GM18907 (cell line): ENCODE measurements around the gene CPN2.

Experiments used
- ATAC-seq: cut with Tn5 transposase; IDR thresholded peaks from one replicate; pipeline ENCODE4 v1.9.1; 2021; ENCODE audit warnings: mild to moderate bottlenecking, moderate library complexity; ENCODE audit not compliant: unreplicated experiment

CPN2 gene

DNA sequence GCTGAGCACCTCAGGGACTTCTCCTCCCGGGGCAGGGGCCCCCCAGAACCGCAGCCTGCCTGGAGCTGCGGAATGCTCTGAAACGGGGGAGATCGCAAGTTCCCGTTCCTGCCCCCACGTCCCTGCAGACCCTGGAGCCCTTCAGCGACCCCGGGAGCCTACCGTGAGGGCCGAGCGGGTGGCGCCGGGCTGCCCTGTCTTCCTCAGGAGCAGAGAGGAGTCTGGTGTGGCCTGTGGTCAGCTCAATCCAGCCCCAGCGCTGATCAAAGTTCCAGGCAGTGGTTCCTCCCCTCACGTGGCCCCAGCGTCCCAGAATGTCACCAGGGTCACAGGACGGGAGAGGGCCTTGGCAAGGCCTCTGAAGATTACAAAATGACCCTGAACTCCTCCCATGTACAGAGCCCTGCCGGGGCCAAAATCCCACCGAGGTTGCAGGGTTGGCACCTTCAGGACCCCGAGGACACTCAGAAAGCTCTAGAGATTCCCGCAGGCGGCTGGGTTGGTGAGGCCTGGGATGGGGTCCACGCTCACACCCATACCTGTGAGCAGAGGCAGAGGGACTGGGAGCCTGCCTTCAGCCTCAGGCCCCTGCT lies at the start of gene CPN2:
CPN2 (minus strand) TSS at position 249 of the 593 bp plus-strand sequence. CDS start 8,626 bp downstream, outside the sequence.
- no peak for ATAC-seq

DNA sequence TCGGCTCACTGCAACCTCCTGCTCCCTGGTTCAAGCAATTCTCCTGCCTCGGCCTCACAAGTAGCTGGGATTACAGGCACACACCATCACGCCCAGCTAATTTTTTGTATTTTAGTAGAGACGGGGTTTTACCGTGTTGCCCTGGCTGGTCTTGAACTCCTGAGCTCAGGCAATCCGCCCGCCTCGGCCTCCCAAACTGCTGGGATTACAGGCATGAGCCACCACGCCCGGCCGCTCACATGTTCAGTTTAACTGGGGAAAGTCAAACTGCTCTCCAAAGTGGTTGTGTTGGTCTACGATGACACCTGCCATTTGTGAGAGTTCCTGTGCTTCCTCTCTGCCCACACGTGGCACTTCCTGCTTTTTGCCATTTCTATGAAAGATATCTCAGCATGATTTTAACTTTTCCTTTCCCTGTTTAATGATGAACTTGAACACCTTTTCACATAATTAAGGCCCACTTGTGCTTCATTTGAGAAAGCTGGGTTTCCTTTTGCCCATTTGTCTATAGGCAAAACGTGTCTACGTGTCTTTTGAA lies 48.8 kb upstream of the CPN2 start:
- ATAC-seq, result no peak

- no peak for ATAC-seq
Observed at GRCh38 chr3:194399166-194399565, 48.0 kb upstream of the CPN2 start, which contains the start of gene GP5. TSS of gene GP5 (minus strand) at chr3:194399266. CDS start at chr3:194398282, 984 bp downstream.

DNA sequence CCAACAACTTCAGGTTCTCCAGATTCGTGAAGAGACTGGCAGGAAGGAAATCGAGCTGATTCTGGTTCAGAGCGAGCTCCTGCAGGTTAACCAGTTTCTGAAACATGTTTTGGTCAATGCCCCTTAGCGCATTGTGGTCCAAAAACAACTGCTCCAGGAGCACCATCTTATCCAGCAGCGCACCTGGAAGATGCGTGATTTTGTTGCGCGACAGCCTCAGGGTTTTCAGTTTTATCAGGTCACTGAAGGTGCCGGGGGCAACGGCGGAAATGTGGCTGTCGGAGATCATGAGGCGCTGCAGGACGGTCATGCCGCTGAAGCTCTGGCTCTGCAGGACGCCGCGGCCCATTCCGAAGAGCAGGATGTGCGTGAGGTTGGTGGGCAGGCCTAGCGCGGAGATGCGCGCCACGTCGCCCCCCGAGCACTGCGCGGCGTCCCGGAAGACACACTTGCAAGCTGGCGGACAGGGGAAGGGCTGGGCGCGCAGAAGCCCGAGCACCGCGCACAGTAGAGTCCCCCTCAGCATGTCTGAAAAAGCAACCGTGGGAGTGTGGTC lies 46.7 kb upstream of the CPN2 start:
- peak; percentile 24 for ATAC-seq

GRCh38 chr3:194396859-194397756 lies 46.0 kb upstream of the CPN2 start:
- peak; percentile 49 for ATAC-seq

DNA sequence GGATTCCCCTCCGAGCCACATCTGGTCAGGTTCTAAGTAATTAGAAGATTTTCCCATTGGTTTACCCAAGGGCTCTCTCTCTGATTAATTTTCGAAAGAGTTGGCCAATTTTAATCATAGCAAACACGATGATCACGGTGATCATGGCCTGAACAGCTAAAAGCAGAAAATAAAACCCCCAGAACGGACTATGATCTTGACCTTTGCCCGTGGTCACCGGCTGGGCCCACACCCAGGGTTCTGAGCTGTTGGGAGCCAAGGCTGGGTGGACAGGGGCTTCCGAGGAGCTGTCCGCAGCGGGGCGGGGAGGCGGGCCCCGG lies 45.4 kb upstream of the CPN2 start:
- ATAC-seq, result no peak

GRCh38 chr3:194395778-194396538 lies 44.8 kb upstream of the CPN2 start:
- ATAC-seq, result no peak

GRCh38 chr3:194395212-194395611 lies 44.1 kb upstream of the CPN2 start:
- ATAC-seq, result no peak

DNA sequence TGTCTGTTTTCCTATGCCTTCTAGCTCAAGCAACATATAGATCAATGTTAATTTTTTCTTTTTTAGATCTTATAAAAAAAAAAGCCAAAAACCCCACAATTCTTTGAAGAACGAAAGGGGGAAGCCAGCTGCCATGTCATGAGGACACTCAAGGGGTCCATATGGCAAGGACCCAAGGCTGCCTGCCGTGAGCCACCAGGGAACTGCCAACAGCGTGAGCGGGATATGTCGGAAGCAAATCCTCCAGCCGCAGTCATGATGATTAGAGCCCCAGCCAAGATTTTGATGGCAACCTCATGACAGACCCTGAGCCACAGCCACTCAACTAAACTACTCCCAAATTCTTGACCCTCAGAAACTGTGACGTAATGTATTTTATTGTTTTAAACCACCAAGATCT lies 41.4 kb upstream of the CPN2 start:
- no peak for ATAC-seq

- ATAC-seq, result no peak
Observed at GRCh38 chr3:194390835-194391234, 39.7 kb upstream of the CPN2 start.

GRCh38 chr3:194389269-194389668 lies 38.1 kb upstream of the CPN2 start:
- ATAC-seq, result no peak

- ATAC-seq, result no peak
Observed at GRCh38 chr3:194387926-194388418, 36.8 kb upstream of the CPN2 start.

GRCh38 chr3:194387276-194387675 lies 36.1 kb upstream of the CPN2 start:
- ATAC-seq, result no peak

GRCh38 chr3:194386648-194387047 lies 35.5 kb upstream of the CPN2 start:
- no peak for ATAC-seq

DNA sequence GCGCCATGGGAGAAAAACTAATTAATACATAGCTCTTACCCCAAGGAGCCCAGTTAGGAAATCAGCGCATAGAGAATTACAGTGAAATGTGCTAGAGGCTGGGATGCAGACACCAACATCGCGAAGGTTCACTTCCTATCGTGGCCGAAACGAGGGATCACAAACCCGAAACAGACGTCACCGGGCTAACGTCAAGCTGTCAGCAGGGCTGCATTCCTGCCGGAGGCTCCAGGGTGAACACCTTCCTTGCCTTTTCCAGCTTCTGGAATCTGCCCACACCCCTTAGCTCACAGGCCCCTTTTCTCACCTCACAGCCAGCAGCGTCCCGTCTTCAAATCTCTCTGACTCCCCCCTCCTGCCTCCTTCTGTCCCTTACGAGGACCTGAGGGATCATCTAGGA lies 34.9 kb upstream of the CPN2 start:
- no peak for ATAC-seq

DNA sequence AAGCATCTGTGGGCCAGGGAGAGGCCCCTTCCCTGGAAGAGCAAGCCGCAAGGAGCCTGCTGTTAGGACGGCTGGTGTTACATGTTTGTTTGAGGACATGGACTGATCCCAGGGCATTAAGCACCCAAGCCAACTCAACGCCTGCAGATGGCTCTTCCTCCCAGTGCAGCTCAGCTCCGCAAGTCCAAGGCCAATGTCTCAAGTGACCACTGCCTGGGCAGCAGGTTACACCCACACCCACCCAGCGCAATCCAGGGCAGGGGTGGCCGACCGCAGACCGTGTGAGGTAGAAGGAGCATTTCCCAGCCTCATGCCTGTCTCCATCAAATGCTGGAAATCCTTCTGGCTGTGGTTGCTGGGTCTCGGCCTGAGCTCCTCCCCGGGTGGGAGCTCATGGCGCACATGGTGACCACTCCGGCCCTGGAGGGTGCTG lies 33.5 kb upstream of the CPN2 start:
- ATAC-seq, result no peak

DNA sequence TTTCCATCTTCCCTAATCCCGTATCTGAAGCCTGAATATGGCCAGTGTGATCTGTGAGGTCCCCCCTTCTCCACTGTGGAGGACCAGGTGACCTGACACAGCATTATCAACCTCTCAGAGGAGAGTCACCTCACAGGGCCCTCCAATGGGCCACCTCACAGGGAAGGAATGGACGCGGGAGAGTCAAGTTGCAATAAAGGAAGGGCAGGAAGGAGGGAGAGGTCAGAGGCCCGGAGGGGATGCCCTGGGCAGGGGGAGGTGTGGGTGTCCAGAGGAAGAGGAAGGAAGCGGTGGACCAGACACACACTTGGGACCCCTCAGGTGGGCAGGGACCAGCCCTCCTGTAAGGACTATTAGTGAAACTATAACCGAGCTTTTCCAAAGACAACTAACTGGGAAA lies 33.0 kb upstream of the CPN2 start:
- ATAC-seq, result no peak

DNA sequence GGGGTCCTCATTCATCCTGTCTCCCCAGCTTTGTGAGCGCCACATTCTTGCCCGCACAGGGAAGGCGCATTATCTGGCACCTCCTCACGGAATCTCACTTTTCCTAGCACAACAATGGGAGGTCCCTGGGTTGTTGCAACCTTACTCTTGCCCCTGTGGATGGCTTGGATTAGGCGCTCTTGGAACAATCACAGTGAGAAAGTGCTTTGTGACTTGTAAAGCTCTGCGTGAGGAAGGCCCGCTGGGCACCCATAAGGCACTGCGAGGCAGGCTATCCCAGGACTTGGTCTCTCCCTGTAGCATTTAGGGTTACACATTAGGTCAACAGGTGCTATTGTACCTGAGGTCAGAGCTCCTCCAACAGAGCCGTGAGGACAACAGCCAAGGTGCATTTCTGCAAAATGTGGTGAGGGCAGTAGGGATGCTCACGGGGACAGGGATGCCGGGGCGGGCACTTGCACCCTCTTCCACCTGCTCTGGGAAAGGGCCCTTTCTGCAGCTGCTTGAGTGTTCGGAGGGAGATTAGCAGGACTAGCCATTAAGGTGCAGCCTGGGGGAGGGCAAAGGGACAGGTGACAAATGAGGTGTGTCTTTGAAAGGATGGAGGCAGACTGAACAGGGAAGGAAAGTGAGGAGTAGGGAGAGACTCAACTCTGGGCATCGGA lies 32.3 kb upstream of the CPN2 start:
- ATAC-seq, result no peak

- ATAC-seq, result no peak
Observed at GRCh38 chr3:194382892-194383223, 31.7 kb upstream of the CPN2 start.

DNA sequence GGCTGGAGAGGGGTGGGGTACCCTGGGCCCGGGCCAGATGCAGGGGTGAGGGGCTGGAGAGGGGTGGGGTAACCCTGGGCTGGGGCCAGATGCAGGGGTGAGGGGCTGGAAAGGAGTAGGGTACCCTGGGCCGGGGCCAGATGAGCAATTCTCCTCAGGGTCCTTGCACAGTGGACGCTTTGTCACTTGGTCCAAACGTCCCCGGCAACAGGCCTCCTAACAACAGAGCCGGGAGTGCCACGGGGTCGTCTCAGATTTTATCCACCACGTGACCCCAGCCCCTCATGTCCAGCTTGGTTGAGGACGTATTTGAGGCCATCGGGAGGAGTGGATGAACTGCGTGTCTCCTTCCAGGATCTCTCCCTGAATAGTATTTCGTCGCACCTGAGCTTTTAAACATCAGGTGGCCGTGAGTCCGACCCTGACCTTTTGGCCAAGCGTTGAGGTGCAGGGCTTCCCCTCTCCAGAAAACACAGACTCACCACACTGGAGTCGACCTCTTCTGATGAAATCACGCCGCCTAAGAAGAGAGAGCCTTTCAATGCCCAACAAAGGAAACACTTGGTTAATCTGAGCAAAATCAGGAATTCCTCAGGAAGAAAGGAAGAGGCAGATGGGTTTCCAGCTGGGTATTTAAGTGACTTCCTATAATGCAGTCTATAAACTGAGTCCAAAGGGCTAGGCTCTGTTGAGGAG lies 31.2 kb upstream of the CPN2 start:
- ATAC-seq, result no peak
